Left ventricle myocardium inferior (tissue), 1 donor: ENCODE measurements around the gene MTG2. TPM values are rescaled to one million over a fixed set of nuclear protein-coding genes. Genes with fewer than 3 reads are reported as not detected.

Experiments
- DNase-seq: peaks from one replicate; pipeline ENCODE4 v3.0.0-alpha.2; 2020
- H3K27ac ChIP-seq: fragments of 200-600 bp; replicated peaks from 2 replicates; pipeline ENCODE4 v1.8.0; 2021
- H3K27me3 ChIP-seq: fragments of 200-600 bp; 2 replicates; pipeline ENCODE4 v1.8.0; 2021; ENCODE audit warnings: low read depth
- H3K36me3 ChIP-seq: fragments of 200-600 bp; 2 replicates; pipeline ENCODE4 v1.8.0; 2021
- H3K4me1 ChIP-seq: fragments of 200-600 bp; 2 replicates; pipeline ENCODE4 v1.8.0; 2021
- H3K4me3 ChIP-seq: fragments of 200-600 bp; 2 replicates; pipeline ENCODE4 v1.8.0; 2021; ENCODE audit warnings: mild to moderate bottlenecking, moderate library complexity
- H3K9me3 ChIP-seq: fragments of 200-600 bp; replicated peaks from 2 replicates; pipeline ENCODE4 v1.8.0; 2021
- CTCF ChIP-seq: fragments of 200-600 bp; IDR thresholded peaks from 2 replicates; pipeline ENCODE4 v1.8.0; 2021; ENCODE audit warnings: antibody characterized with exemption, mild to moderate bottlenecking, borderline replicate concordance
- intact Hi-C: fragments of 100-400 bp; cut with micrococcal nuclease; formaldehyde crosslinking; loops from one replicate; pipeline ENCODE4 v1.11.0; 2022
- total RNA-seq: library from RNA; stranded (reverse); fragmentation: NEBNext Ultra II Directional; extraction: Animal tissue kit (Norgen Biotek cat#: 25700); gene quantifications from one replicate; pipeline ENCODE4 v1.2.1, GENCODE V29; 2021
- donor health status: DM: no; HTN: yes; CAD: no; lungs with severe emphysema.

The MTG2 gene
- total RNA-seq, 1 donor from 2014 or later = 25.9 TPM

GRCh38 chr20:62202083-62202395 is 19.2 kb downstream of the MTG2 start:
- intact Hi-C loops = no loop called here
- DNase-seq = no peak
- TF ChIP-seq CTCF = no peak
- no peaks in the 10 kb centered on the region for H3K27me3 ChIP-seq
- no peak overlapping the region for H3K4me3 ChIP-seq
- no peak overlapping the region for H3K27ac ChIP-seq
- H3K9me3 ChIP-seq = no peaks in the 10 kb centered on the region
- H3K36me3 ChIP-seq = peaks cover 64% of the 10 kb centered on the region
- H3K4me1 ChIP-seq = no peaks in the 10 kb centered on the region

GRCh38 chr20:62202676-62203377 is 20.0 kb downstream of the MTG2 start:
- TF ChIP-seq CTCF = no peak
- DNase-seq = no peak
- H3K9me3 ChIP-seq = no peaks in the 10 kb centered on the region
- H3K4me1 ChIP-seq = peaks cover 3% of the 10 kb centered on the region
- intact Hi-C loops = no loop called here
- no peaks in the 10 kb centered on the region for H3K27me3 ChIP-seq
- peaks cover 56% of the 10 kb centered on the region for H3K36me3 ChIP-seq
- H3K27ac ChIP-seq = no peak overlapping the region
- no peak overlapping the region for H3K4me3 ChIP-seq

- intact Hi-C loops = no loop called here
- no peak for DNase-seq
- Histone ChIP-seq H3K36me3 (peaks cover 50% of the 10 kb centered on the region), H3K4me1 (peaks cover 3% of the 10 kb centered on the region), H3K27ac (no peak overlapping the region), H3K27me3 (no peaks in the 10 kb centered on the region), H3K9me3 (no peaks in the 10 kb centered on the region), H3K4me3 (no peak overlapping the region)
- no peak for TF ChIP-seq CTCF
Observed at GRCh38 chr20:62203378-62204030, 20.7 kb downstream of the MTG2 start.

- peaks cover 3% of the 10 kb centered on the region for H3K4me1 ChIP-seq
- H3K36me3 ChIP-seq = peaks cover 27% of the 10 kb centered on the region
- H3K4me3 ChIP-seq = no peak overlapping the region
- no peaks in the 10 kb centered on the region for H3K9me3 ChIP-seq
- no peak for DNase-seq
- TF ChIP-seq CTCF = no peak
- H3K27me3 ChIP-seq = peaks cover 12% of the 10 kb centered on the region
- H3K27ac ChIP-seq = no peak overlapping the region
- intact Hi-C loops = no loop called here
Observed at GRCh38 chr20:62205618-62206387, 23.0 kb downstream of the MTG2 start.

GRCh38 chr20:62206388-62206775 is 23.6 kb downstream of the MTG2 start:
- Histone ChIP-seq H3K4me1 (peaks cover 3% of the 10 kb centered on the region), H3K27me3 (peaks cover 18% of the 10 kb centered on the region), H3K9me3 (no peaks in the 10 kb centered on the region), H3K27ac (no peak overlapping the region), H3K36me3 (peaks cover 21% of the 10 kb centered on the region), H3K4me3 (no peak overlapping the region)
- no peak for TF ChIP-seq CTCF
- intact Hi-C loops = no loop called here
- no peak for DNase-seq
